ENCODE data around the gene LDLRAD4.

- no peak for TF ChIP-seq ZFP3 (CRISPR knock-in tag; IDR thresholded peaks at IDR 0.05)
- TF ChIP-seq PATZ1 (CRISPR knock-in tag; IDR thresholded peaks at IDR 0.05; ENCODE audit: borderline replicate concordance), result no peak
- TF ChIP-seq ISL1 (CRISPR knock-in tag; IDR thresholded peaks at IDR 0.05), result no peak
- no peak for TF ChIP-seq TSHZ2 (CRISPR knock-in tag; IDR thresholded peaks at IDR 0.05)
- no peak for TF ChIP-seq TCF4 (CRISPR knock-in tag; IDR thresholded peaks at IDR 0.05; ENCODE audit: borderline replicate concordance)
Observed at GRCh38 chr18:13225261-13225660, 6.7 kb downstream of the LDLRAD4 start.

Measured in SK-N-SH treated with all-trans-retinoic acid at 6 μM for 48 hours (cell line).